ENCODE measurements around the gene ITIH5. TPM values are rescaled to one million over a fixed set of nuclear protein-coding genes. Genes with fewer than 3 reads are reported as not detected.
A peak's percentile ranks its signal among the peaks of the same experiment; 100 is the strongest.

ITIH5 gene
- total and polyA plus RNA-seq, 7 experiments from 2014 or later, result not detected

GRCh38 chr10:7622969-7623368, 43.8 kb downstream of the ITIH5 start:
- Mint-ChIP-seq H3K9me3 (peaks cover 0 to under 1% (median 0%) of the 10 kb centered on the region in 11 donors), H3K27ac (no peak overlapping the region), H3K27me3 (peaks cover 0 to 11% (median 0%) of the 10 kb centered on the region in 5 donors), H3K36me3 (no peaks in the 10 kb centered on the region), H3K4me3 (no peak overlapping the region), H3K4me1 (no peaks in the 10 kb centered on the region)
- ATAC-seq (no peak), DNase-seq (peak in 3 of 9 donors; percentile 3 to 7 (median 5))
- no peaks in the 10 kb centered on the region for H3K27me3 ChIP-seq (ENCODE audit: control insufficient read depth in 2 of 2, insufficient read depth in 2 of 2, low read length in 2 of 2)
- no peaks in the 10 kb centered on the region for H3K36me3 ChIP-seq (ENCODE audit: control insufficient read depth in 2 of 3, insufficient read depth in 3 of 3, low read length in 3 of 3)
- H3K4me3 ChIP-seq (ENCODE audit: low read length), result no peak overlapping the region
- POLR2A ChIA-PET, result no interaction called here
- H3K27ac ChIP-seq (ENCODE audit: low read depth, low read length), result no peak overlapping the region
- H3K9me3 ChIP-seq (ENCODE audit: control insufficient read depth in 2 of 3, low read length in 3 of 3), result no peaks in the 10 kb centered on the region
- intact Hi-C loops (cut with micrococcal nuclease), result loop anchor here (1.0 to 2.0 kb wide), 3 partner anchors 98 to 199 kb away; no protein-coding TSS in a partner anchor
- H3K4me1 ChIP-seq (ENCODE audit: control insufficient read depth in 2 of 2, insufficient read depth in 2 of 2, low read length in 2 of 2), result no peaks in the 10 kb centered on the region
- CTCF ChIA-PET, result interaction anchor here (0.6 kb wide), 1 partner anchor 63 kb away, joined by 3 read pairs; no protein-coding TSS in a partner anchor

- H3K36me3 ChIP-seq (ENCODE audit: control insufficient read depth in 2 of 3, insufficient read depth in 3 of 3, low read length in 3 of 3), result no peaks in the 10 kb centered on the region
- no peak overlapping the region for H3K27ac ChIP-seq (ENCODE audit: low read depth, low read length)
- Mint-ChIP-seq H3K27me3 (peaks cover 0 to 12% (median 0%) of the 10 kb centered on the region in 5 donors), H3K36me3 (no peaks in the 10 kb centered on the region), H3K4me3 (no peak overlapping the region), H3K27ac (no peak overlapping the region), H3K9me3 (no peaks in the 10 kb centered on the region), H3K4me1 (no peaks in the 10 kb centered on the region)
- ChIA-PET POLR2A (no interaction called here), CTCF (no interaction called here)
- no peaks in the 10 kb centered on the region for H3K27me3 ChIP-seq (ENCODE audit: control insufficient read depth in 2 of 2, insufficient read depth in 2 of 2, low read length in 2 of 2)
- no peak overlapping the region for H3K4me3 ChIP-seq (ENCODE audit: low read length)
- no peaks in the 10 kb centered on the region for H3K4me1 ChIP-seq (ENCODE audit: control insufficient read depth in 2 of 2, insufficient read depth in 2 of 2, low read length in 2 of 2)
- ATAC-seq, result no peak
- no peaks in the 10 kb centered on the region for H3K9me3 ChIP-seq (ENCODE audit: control insufficient read depth in 2 of 3, low read length in 3 of 3)
- DNase-seq, result no peak
- intact Hi-C loops (cut with micrococcal nuclease), result no loop called here
Measured at GRCh38 chr10:7618461-7618860, 48.3 kb downstream of the ITIH5 start.

DNA sequence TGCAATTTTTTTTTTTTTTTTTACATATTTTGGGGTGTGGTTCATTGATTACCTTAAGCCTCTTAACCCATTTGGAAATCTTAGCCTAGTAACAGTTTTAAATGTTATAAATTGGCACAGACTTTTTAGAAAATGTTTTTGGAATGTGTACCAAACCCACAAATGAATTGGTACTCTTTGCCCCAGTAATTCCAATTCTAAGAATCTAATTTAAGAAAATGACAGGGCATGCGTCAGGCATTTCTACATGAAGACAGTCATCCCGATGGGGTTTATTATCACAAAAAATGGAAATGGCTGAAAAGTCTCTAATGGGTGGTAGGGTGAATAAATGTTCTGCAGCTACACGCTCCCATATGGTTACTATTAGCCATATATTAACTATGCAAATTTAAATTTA, 54.9 kb downstream of the ITIH5 start:
- no peak overlapping the region for H3K27ac Mint-ChIP-seq
- no peak overlapping the region for H3K4me3 Mint-ChIP-seq
- intact Hi-C loops (cut with micrococcal nuclease), result no loop called here
- no peaks in the 10 kb centered on the region for H3K36me3 Mint-ChIP-seq
- POLR2A ChIA-PET, result no interaction called here
- H3K36me3 ChIP-seq (ENCODE audit: control insufficient read depth in 2 of 3, insufficient read depth in 3 of 3, low read length in 3 of 3), result no peaks in the 10 kb centered on the region
- DNase-seq (no peak), ATAC-seq (no peak)
- H3K4me1 Mint-ChIP-seq, result no peaks in the 10 kb centered on the region
- H3K4me1 ChIP-seq (ENCODE audit: control insufficient read depth in 2 of 2, insufficient read depth in 2 of 2, low read length in 2 of 2), result no peaks in the 10 kb centered on the region
- peaks cover 0 to 3% of the 10 kb centered on the region in 2 donors for H3K27me3 ChIP-seq (ENCODE audit: control insufficient read depth in 2 of 2, insufficient read depth in 2 of 2, low read length in 2 of 2)
- CTCF ChIA-PET, result interaction anchor here (0.6 kb wide), 2 partner anchors 39 to 1070 kb away, joined by 3 read pairs; no protein-coding TSS in a partner anchor
- H3K4me3 ChIP-seq (ENCODE audit: low read length), result no peak overlapping the region
- H3K9me3 ChIP-seq (ENCODE audit: control insufficient read depth in 2 of 3, low read length in 3 of 3), result no peaks in the 10 kb centered on the region
- H3K27ac ChIP-seq (ENCODE audit: low read depth, low read length), result no peak overlapping the region
- H3K9me3 Mint-ChIP-seq, result no peaks in the 10 kb centered on the region
- H3K27me3 Mint-ChIP-seq, result peaks cover 0 to 9% (median 0%) of the 10 kb centered on the region in 5 donors

DNA sequence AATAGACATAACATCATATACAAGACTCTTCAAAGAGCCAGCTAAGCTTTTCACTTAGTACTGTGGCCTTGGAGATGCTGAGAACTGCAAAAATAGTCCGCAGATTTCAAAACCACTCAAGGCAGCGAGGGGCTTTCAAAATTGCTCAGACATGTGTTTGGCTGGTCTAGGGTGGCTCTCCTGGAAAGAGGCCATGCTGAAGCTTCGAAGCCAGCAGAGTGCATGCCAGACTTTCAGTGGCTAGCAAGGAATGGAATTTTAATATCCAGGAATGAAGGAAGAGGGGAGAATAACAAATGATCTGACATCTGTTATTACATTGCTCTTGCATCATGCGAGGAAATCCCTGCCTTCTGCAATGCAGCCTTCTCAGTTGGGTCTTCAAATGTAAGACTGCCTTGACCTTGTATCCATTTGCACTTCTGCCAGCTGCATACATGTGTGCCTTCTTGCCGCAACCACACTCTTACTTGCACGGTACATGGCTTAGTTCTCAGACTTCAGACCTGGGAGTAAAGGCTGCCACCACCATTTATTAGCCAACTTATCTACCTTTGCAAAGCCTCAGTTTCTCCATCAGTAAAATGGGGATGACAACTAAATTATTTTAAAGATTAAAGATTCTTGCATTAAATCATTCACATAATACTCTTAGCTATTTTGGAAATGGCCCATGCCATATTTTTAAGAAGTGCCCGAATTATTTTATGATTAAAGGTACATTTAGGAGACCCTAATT, 55.9 kb downstream of the ITIH5 start:
- Mint-ChIP-seq H3K27me3 (peaks cover 0 to 9% (median 0%) of the 10 kb centered on the region in 5 donors), H3K9me3 (no peaks in the 10 kb centered on the region), H3K4me1 (no peaks in the 10 kb centered on the region), H3K4me3 (no peak overlapping the region), H3K27ac (no peak overlapping the region), H3K36me3 (no peaks in the 10 kb centered on the region)
- intact Hi-C loops (cut with micrococcal nuclease), result no loop called here
- H3K4me3 ChIP-seq (ENCODE audit: low read length), result no peak overlapping the region
- ATAC-seq (no peak), DNase-seq (no peak)
- ChIA-PET POLR2A (interaction anchor here (0.6 kb wide), 2 partner anchors 263 to 1109 kb away, joined by 3 to 4 read pairs; no protein-coding TSS in a partner anchor), CTCF (interaction anchor here (0.6 kb wide), 2 partner anchors 37 to 1069 kb away, joined by 3 read pairs; no protein-coding TSS in a partner anchor)
- H3K27me3 ChIP-seq (ENCODE audit: control insufficient read depth in 2 of 2, insufficient read depth in 2 of 2, low read length in 2 of 2), result peaks cover 0 to 3% of the 10 kb centered on the region in 2 donors
- H3K27ac ChIP-seq (ENCODE audit: low read depth, low read length), result no peak overlapping the region
- H3K9me3 ChIP-seq (ENCODE audit: control insufficient read depth in 2 of 3, low read length in 3 of 3), result no peaks in the 10 kb centered on the region
- H3K4me1 ChIP-seq (ENCODE audit: control insufficient read depth in 2 of 2, insufficient read depth in 2 of 2, low read length in 2 of 2), result no peaks in the 10 kb centered on the region
- no peaks in the 10 kb centered on the region for H3K36me3 ChIP-seq (ENCODE audit: control insufficient read depth in 2 of 3, insufficient read depth in 3 of 3, low read length in 3 of 3)

DNA sequence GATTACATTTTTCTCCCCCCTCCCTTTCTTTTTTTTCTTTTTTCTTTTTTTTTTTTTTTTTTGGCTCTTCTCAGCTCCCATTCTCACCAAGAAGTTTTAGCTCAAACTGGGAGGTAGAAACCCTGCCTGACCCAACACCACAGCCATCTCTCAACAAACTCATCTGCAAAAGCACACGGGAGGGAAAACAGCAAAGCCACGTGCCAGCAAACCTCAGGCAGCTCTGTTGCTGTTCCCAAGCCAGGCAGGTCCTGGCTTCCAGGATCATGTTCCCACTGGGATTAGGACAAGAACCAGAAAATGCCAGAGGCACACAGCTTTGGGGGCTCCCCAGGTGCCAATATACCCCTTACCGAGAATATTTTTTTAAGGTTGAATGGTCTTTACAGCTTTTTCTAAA, 56.7 kb downstream of the ITIH5 start:
- Histone ChIP-seq H3K4me3 (ENCODE audit: low read length) (no peak overlapping the region), H3K9me3 (ENCODE audit: control insufficient read depth in 2 of 3, low read length in 3 of 3) (no peaks in the 10 kb centered on the region), H3K36me3 (ENCODE audit: control insufficient read depth in 2 of 3, insufficient read depth in 3 of 3, low read length in 3 of 3) (no peaks in the 10 kb centered on the region), H3K4me1 (ENCODE audit: control insufficient read depth in 2 of 2, insufficient read depth in 2 of 2, low read length in 2 of 2) (no peaks in the 10 kb centered on the region), H3K27me3 (ENCODE audit: control insufficient read depth in 2 of 2, insufficient read depth in 2 of 2, low read length in 2 of 2) (peaks cover 0 to 3% of the 10 kb centered on the region in 2 donors), H3K27ac (ENCODE audit: low read depth, low read length) (no peak overlapping the region)
- H3K27ac Mint-ChIP-seq, result no peak overlapping the region
- no peaks in the 10 kb centered on the region for H3K36me3 Mint-ChIP-seq
- H3K4me3 Mint-ChIP-seq, result no peak overlapping the region
- H3K9me3 Mint-ChIP-seq, result no peaks in the 10 kb centered on the region
- no peak for DNase-seq
- CTCF ChIA-PET, result no interaction called here
- H3K27me3 Mint-ChIP-seq, result peaks cover 0 to 9% (median 0%) of the 10 kb centered on the region in 5 donors
- no peaks in the 10 kb centered on the region for H3K4me1 Mint-ChIP-seq
- intact Hi-C loops (cut with micrococcal nuclease), result no loop called here
- ATAC-seq, result no peak
- POLR2A ChIA-PET, result no interaction called here

DNA sequence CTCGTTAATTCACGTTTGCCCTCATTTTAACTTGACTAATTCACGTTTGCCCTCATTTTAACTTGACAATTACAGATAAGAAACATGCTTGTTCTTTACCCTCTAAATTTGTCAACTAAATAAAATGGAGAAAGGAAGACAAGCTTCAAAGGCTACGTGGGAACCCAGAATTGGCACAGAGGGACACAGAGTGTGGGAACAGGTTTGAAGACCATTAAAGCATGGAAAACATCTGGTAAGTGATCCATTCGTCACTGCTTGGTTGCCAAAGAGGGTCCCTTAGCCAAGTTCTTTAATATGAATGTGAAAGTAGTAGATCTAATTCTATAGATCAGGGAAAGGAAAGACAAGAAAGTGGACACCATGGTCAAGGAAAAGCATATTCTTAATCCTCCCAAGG, 57.2 kb downstream of the ITIH5 start:
- CTCF ChIA-PET, result no interaction called here

GRCh38 chr10:7608001-7608400, 58.8 kb downstream of the ITIH5 start:
- no peaks in the 10 kb centered on the region for H3K4me1 ChIP-seq (ENCODE audit: control insufficient read depth in 2 of 2, insufficient read depth in 2 of 2, low read length in 2 of 2)
- H3K27me3 ChIP-seq (ENCODE audit: control insufficient read depth in 2 of 2, insufficient read depth in 2 of 2, low read length in 2 of 2), result peaks cover 0 to 3% of the 10 kb centered on the region in 2 donors
- ChIA-PET CTCF (no interaction called here), POLR2A (no interaction called here)
- Mint-ChIP-seq H3K4me1 (no peaks in the 10 kb centered on the region), H3K4me3 (no peak overlapping the region), H3K9me3 (peaks cover 0 to 3% (median 0%) of the 10 kb centered on the region in 11 donors), H3K27ac (no peak overlapping the region), H3K27me3 (peaks cover 0 to 4% (median 0%) of the 10 kb centered on the region in 5 donors), H3K36me3 (no peaks in the 10 kb centered on the region)
- DNase-seq (no peak), ATAC-seq (no peak)
- no peak overlapping the region for H3K27ac ChIP-seq (ENCODE audit: low read depth, low read length)
- no peaks in the 10 kb centered on the region for H3K9me3 ChIP-seq (ENCODE audit: control insufficient read depth in 2 of 3, low read length in 3 of 3)
- H3K36me3 ChIP-seq (ENCODE audit: control insufficient read depth in 2 of 3, insufficient read depth in 3 of 3, low read length in 3 of 3), result no peaks in the 10 kb centered on the region
- H3K4me3 ChIP-seq (ENCODE audit: low read length), result no peak overlapping the region
- intact Hi-C loops (cut with micrococcal nuclease), result no loop called here

More for the DNA sequence above, 57.2 kb downstream of the ITIH5 start:
- Histone ChIP-seq H3K4me3 (ENCODE audit: low read length) (no peak overlapping the region), H3K4me1 (ENCODE audit: control insufficient read depth in 2 of 2, insufficient read depth in 2 of 2, low read length in 2 of 2) (no peaks in the 10 kb centered on the region), H3K36me3 (ENCODE audit: control insufficient read depth in 2 of 3, insufficient read depth in 3 of 3, low read length in 3 of 3) (no peaks in the 10 kb centered on the region), H3K27me3 (ENCODE audit: control insufficient read depth in 2 of 2, insufficient read depth in 2 of 2, low read length in 2 of 2) (peaks cover 0 to 3% of the 10 kb centered on the region in 2 donors), H3K27ac (ENCODE audit: low read depth, low read length) (no peak overlapping the region), H3K9me3 (ENCODE audit: control insufficient read depth in 2 of 3, low read length in 3 of 3) (no peaks in the 10 kb centered on the region)
- Mint-ChIP-seq H3K27me3 (peaks cover 0 to 10% (median 0%) of the 10 kb centered on the region in 5 donors), H3K36me3 (no peaks in the 10 kb centered on the region), H3K9me3 (no peaks in the 10 kb centered on the region), H3K4me1 (no peaks in the 10 kb centered on the region), H3K27ac (no peak overlapping the region), H3K4me3 (no peak overlapping the region)
- intact Hi-C loops (cut with micrococcal nuclease), result no loop called here
- ATAC-seq, result no peak
- DNase-seq, result no peak
- POLR2A ChIA-PET, result no interaction called here

Measured in naive thymus-derived CD4-positive, alpha-beta T cell (primary cell).